Liver (tissue), 9 donors: ENCODE data around the gene ARHGAP6. TPM values are rescaled to one million over a fixed set of nuclear protein-coding genes. Genes with fewer than 3 reads are reported as not detected.

Experiments used
- DNase-seq: peaks from one replicate; pipeline ENCODE4 v3.0.0-alpha.2; 2017; ENCODE audit warnings: low spot score
- H3K27ac ChIP-seq, 2 donors: one replicate each; pipeline ENCODE4 v1.7.0; 2013; ENCODE audit warnings: inconsistent platforms in 2 of 2, low read length in 2 of 2, control low read depth in 1 of 2, low read depth in 1 of 2, mild to moderate bottlenecking in 1 of 2
- H3K27me3 ChIP-seq, 4 donors: one replicate each; pipeline versions ENCODE4 v1.6.1 to v1.7.0; 2013; ENCODE audit warnings: low read length in 3 of 4, inconsistent platforms in 1 of 4, mild to moderate bottlenecking in 1 of 4, moderate library complexity in 1 of 4; ENCODE audit not compliant: control insufficient read depth in 4 of 4, insufficient read depth in 4 of 4
- H3K36me3 ChIP-seq, 4 donors: one replicate each; pipeline versions ENCODE4 v1.6.1 to v1.7.0; 2013; ENCODE audit warnings: low read length in 3 of 4, mild to moderate bottlenecking in 3 of 4, low read depth in 1 of 4, moderate library complexity in 1 of 4; ENCODE audit not compliant: control insufficient read depth in 4 of 4, insufficient read depth in 3 of 4
- H3K4me1 ChIP-seq, 4 donors: one replicate each; pipeline versions ENCODE4 v1.6.1 to v1.7.0; 2013; ENCODE audit warnings: low read length in 3 of 4, mild to moderate bottlenecking in 3 of 4, moderate library complexity in 1 of 4; ENCODE audit not compliant: control insufficient read depth in 4 of 4, insufficient read depth in 4 of 4
- H3K4me3 ChIP-seq, 3 donors: one replicate each; pipeline versions ENCODE4 v1.6.1 to v1.7.0; 2013; ENCODE audit warnings: low read length in 3 of 3, control low read depth in 1 of 3, low read depth in 1 of 3, mild to moderate bottlenecking in 1 of 3
- H3K9ac ChIP-seq, 2 donors: one replicate each; pipeline ENCODE4 v1.7.0; 2013; ENCODE audit warnings: low read length in 2 of 2, mild to moderate bottlenecking in 2 of 2, moderate library complexity in 2 of 2, control low read depth in 1 of 2, low read depth in 1 of 2
- H3K9me3 ChIP-seq, 4 donors: one replicate each; pipeline versions ENCODE4 v1.6.1 to v1.7.0; 2013; ENCODE audit warnings: low read length in 3 of 4; ENCODE audit not compliant: control insufficient read depth in 4 of 4
- ATF3 ChIP-seq: IDR thresholded peaks from 2 replicates; pipeline ENCODE4 v1.6.1; 2016; ENCODE audit warnings: antibody characterized with exemption
- CTCF ChIP-seq: fragments of 150-350 bp; IDR thresholded peaks from 2 replicates; pipeline ENCODE4 v1.5.1; 2017; ENCODE audit warnings: improper control_type of control experiment, low read depth, low read length; ENCODE audit not compliant: missing input control
- EGR1 ChIP-seq, 2 donors: IDR thresholded peaks; 2 replicates each; pipeline ENCODE4 v1.6.1; 2016 to 2018; ENCODE audit warnings: antibody characterized with exemption in 2 of 2, low read depth in 2 of 2
- FOXA1 ChIP-seq: IDR thresholded peaks from 2 replicates; pipeline ENCODE4 v1.6.1; 2016; ENCODE audit warnings: antibody characterized with exemption
- GABPA ChIP-seq, 2 donors: IDR thresholded peaks in 1 of 2; conservative IDR thresholded peaks in 1 of 2; 2 replicates each; pipeline ENCODE4 v1.6.1; 2016; ENCODE audit warnings: antibody characterized with exemption in 2 of 2, mild to moderate bottlenecking in 1 of 2, moderate library complexity in 1 of 2
- HNF4A ChIP-seq, 2 donors: conservative IDR thresholded peaks; 2 replicates each; pipeline ENCODE4 v1.6.1; 2016; ENCODE audit warnings: antibody characterized with exemption in 2 of 2, mild to moderate bottlenecking in 2 of 2
- HNF4G ChIP-seq: IDR thresholded peaks from 2 replicates; pipeline ENCODE4 v1.6.1; 2016; ENCODE audit warnings: antibody characterized with exemption
- JUND ChIP-seq, 2 donors: IDR thresholded peaks; 2 replicates each; pipeline ENCODE4 v1.6.1; 2016; ENCODE audit warnings: antibody characterized with exemption in 2 of 2
- MAX ChIP-seq: IDR thresholded peaks from 2 replicates; pipeline ENCODE4 v1.6.1; 2016; ENCODE audit warnings: antibody characterized with exemption
- NR2F2 ChIP-seq: IDR thresholded peaks from 2 replicates; pipeline ENCODE4 v1.6.1; 2016; ENCODE audit warnings: antibody characterized with exemption
- RAD21 ChIP-seq, 2 donors: IDR thresholded peaks; 2 replicates each; pipeline ENCODE4 v1.6.1; 2016; ENCODE audit warnings: antibody characterized with exemption in 2 of 2, mild to moderate bottlenecking in 2 of 2
- REST ChIP-seq: IDR thresholded peaks from 2 replicates; pipeline ENCODE4 v1.6.1; 2016; ENCODE audit warnings: antibody characterized with exemption, mild to moderate bottlenecking
- RXRA ChIP-seq, 2 donors: IDR thresholded peaks; 2 replicates each; pipeline ENCODE4 v1.6.1; 2017 to 2018; ENCODE audit warnings: antibody characterized with exemption in 2 of 2, mild to moderate bottlenecking in 1 of 2
- SP1 ChIP-seq: IDR thresholded peaks from 2 replicates; pipeline ENCODE4 v1.6.1; 2018; ENCODE audit warnings: antibody characterized with exemption, mild to moderate bottlenecking
- TAF1 ChIP-seq: conservative IDR thresholded peaks from 2 replicates; pipeline ENCODE4 v1.6.1; 2016; ENCODE audit warnings: antibody characterized with exemption, mild to moderate bottlenecking
- YY1 ChIP-seq: IDR thresholded peaks from 2 replicates; pipeline ENCODE4 v1.6.1; 2016; ENCODE audit warnings: antibody characterized with exemption, mild to moderate bottlenecking
- ZBTB33 ChIP-seq: IDR thresholded peaks from 2 replicates; pipeline ENCODE4 v1.6.1; 2016; ENCODE audit warnings: antibody characterized with exemption
- WGBS: extraction: QIAGEN DNeasy Blood & Tissue Kit; methylation state at CpG from one replicate; pipeline ENCODE4 v1.1.7; 2013; 5-methylcytosine and 5-hydroxymethylcytosine counted together
- polyA plus RNA-seq, 2 donors: library from polyadenylated mRNA; stranded (reverse) in 1 of 2; unstranded in 1 of 2; fragments of 200-250 nt in 1 of 2; fragments of >200 nt in 1 of 2; fragmentation: Nextera tagmentation in 1 of 2; extraction: Ambion mirVana in 1 of 2; gene quantifications; one replicate each; pipeline versions ENCODE4 v1.2.1 to v1.2.3, GENCODE V29; 2013 to 2015
- total RNA-seq, 2 donors: library from RNA; depleted of rRNA; stranded (reverse); fragments of >200 nt; gene quantifications; one replicate each; pipeline ENCODE4 v1.2.3, GENCODE V29; 2014
- donor health status: healthy.
- donor health status: healthy.
- donor health status: healthy.
- donor health status: healthy.
- donor health status: healthy.

Gene ARHGAP6
- total and polyA plus RNA-seq, 4 donors: 0.10 to 2.2 (median 0.65) TPM

GRCh38 chrX:11382930-11383329 lies 282.8 kb downstream of the ARHGAP6 start:
- Histone ChIP-seq H3K36me3 (no peaks in the 10 kb centered on the region), H3K4me1 (no peaks in the 10 kb centered on the region), H3K9ac (no peak overlapping the region), H3K4me3 (no peak overlapping the region), H3K27me3 (no peaks in the 10 kb centered on the region), H3K9me3 (peaks cover 0 to 5% (median 0%) of the 10 kb centered on the region in 4 donors), H3K27ac (no peak overlapping the region)
- TF ChIP-seq TAF1 (no peak), RXRA (IDR thresholded peaks at IDR 0.05) (no peak), MAX (no peak), HNF4A (conservative IDR thresholded peaks at IDR 0.05) (no peak), JUND (IDR thresholded peaks at IDR 0.05) (no peak), ATF3 (no peak)
- DNase-seq: no peak
- WGBS: 75% methylated on average over 4 of the region's 4 CpGs

- Histone ChIP-seq H3K27ac (no peak overlapping the region), H3K4me3 (no peak overlapping the region), H3K27me3 (no peaks in the 10 kb centered on the region), H3K4me1 (no peaks in the 10 kb centered on the region), H3K9ac (no peak overlapping the region), H3K36me3 (no peaks in the 10 kb centered on the region), H3K9me3 (peaks cover 0 to 5% (median 0%) of the 10 kb centered on the region in 4 donors)
- 1% methylated on average over 6 of the region's 6 CpGs for WGBS
- peak; percentile 57 for TF ChIP-seq CTCF
- TF ChIP-seq YY1: no peak
- no peak for TF ChIP-seq FOXA1
- TF ChIP-seq SP1: no peak
- no peak for TF ChIP-seq ZBTB33
- no peak for TF ChIP-seq NR2F2
- no peak for TF ChIP-seq HNF4A (conservative IDR thresholded peaks at IDR 0.05)
- no peak for TF ChIP-seq EGR1 (IDR thresholded peaks at IDR 0.05; ENCODE audit: low read depth in 2 of 2)
- no peak for TF ChIP-seq TAF1
- TF ChIP-seq RXRA (IDR thresholded peaks at IDR 0.05): no peak
- TF ChIP-seq JUND (IDR thresholded peaks at IDR 0.05): no peak
- peak; percentile 75 to 83 for TF ChIP-seq RAD21 (IDR thresholded peaks at IDR 0.05)
- no peak for TF ChIP-seq MAX
- no peak for TF ChIP-seq REST
- TF ChIP-seq HNF4G: no peak
- no peak for TF ChIP-seq GABPA (IDR thresholded peaks at IDR 0.05 in 1 of 2, conservative IDR thresholded peaks at IDR 0.05 in 1 of 2)
- no peak for DNase-seq
Observed at GRCh38 chrX:11381464-11381863, 284.3 kb downstream of the ARHGAP6 start.
